ENCODE data around the gene CTTNBP2. TPM values are rescaled to one million over a fixed set of nuclear protein-coding genes. Genes with fewer than 3 reads are reported as not detected.

Gene CTTNBP2
- total RNA-seq, 1 experiment from 2014 or later = 17.6 TPM

GRCh38 chr7:117806011-117806410 is 67.2 kb downstream of the CTTNBP2 start:
- H3K79me2 ChIP-seq (ENCODE audit: insufficient read depth, low read length) = no peaks in the 10 kb centered on the region; the same call in 1 of the 2 replicates
- H3K14ac ChIP-seq (ENCODE audit: insufficient read depth, low read length) = no peak overlapping the region
- Mint-ChIP-seq H3K27me3 (ENCODE audit: low read depth) (no peaks in the 10 kb centered on the region), H3K36me3 (ENCODE audit: insufficient read depth in 1 of 3, low read depth in 3 of 3) (peaks cover 0 to 2% (median 0%) of the 10 kb centered on the region in 3 experiments; a peak in 2 of 7 replicates), H3K27ac (peak overlapping the region; percentile 8 to 73 (median 35); a peak in 2 of 7 replicates), H3K4me1 (peaks cover 36 to 43% of the 10 kb centered on the region in 2 experiments), H3K4me3 (no peak overlapping the region), H3K9me3 (no peaks in the 10 kb centered on the region)
- no peak overlapping the region for H2AFZ ChIP-seq (ENCODE audit: low read length)
- no peak overlapping the region for H3K18ac ChIP-seq (ENCODE audit: insufficient read length, low read depth, low read length)
- no peak overlapping the region for H2BK15ac ChIP-seq (ENCODE audit: low read depth, low read length)
- no peaks in the 10 kb centered on the region for H3K9me3 ChIP-seq (ENCODE audit: control insufficient read depth, low read depth, low read length)
- H3K23ac ChIP-seq (ENCODE audit: insufficient read length, low read depth, low read length) = no peak overlapping the region
- no peak overlapping the region for H3K4me2 ChIP-seq (ENCODE audit: insufficient read depth, insufficient read length, low read length)
- H3T11ph ChIP-seq (ENCODE audit: low read length) = no peak overlapping the region
- H3K27ac ChIP-seq (ENCODE audit: insufficient read length, low read depth, low read length) = no peak overlapping the region
- no peaks in the 10 kb centered on the region for H3K79me1 ChIP-seq (ENCODE audit: insufficient read depth, low read depth, low read length, poor library complexity, severe bottlenecking)
- no peaks in the 10 kb centered on the region for H3K23me2 ChIP-seq (ENCODE audit: insufficient read length, low read depth, low read length, poor library complexity, severe bottlenecking)
- WGBS (ENCODE audit: extremely low coverage, insufficient read length, low lambda C conversion rate) = no CpG with 5 or more reads among the region's 5 CpGs
- no peak for TF ChIP-seq CTCF (conservative IDR thresholded peaks at IDR 0.05)
- H4K8ac ChIP-seq (replicated peaks; ENCODE audit: insufficient read length, low read depth, low read length) = no peak overlapping the region
- no peak overlapping the region for H2BK20ac ChIP-seq (ENCODE audit: low read depth, low read length, poor library complexity, severe bottlenecking)
- no peak overlapping the region for H2BK12ac ChIP-seq (ENCODE audit: insufficient read length, low read depth, low read length)
- no peak overlapping the region for H3K4ac ChIP-seq (ENCODE audit: low read depth, low read length)
- H2BK5ac ChIP-seq (ENCODE audit: insufficient read length, low read length) = no peak overlapping the region
- H2BK120ac ChIP-seq (ENCODE audit: low read depth, low read length, poor library complexity, severe bottlenecking) = no peak overlapping the region
- no peak overlapping the region for H4K5ac ChIP-seq (ENCODE audit: insufficient read length, low read depth, low read length)
- H4K91ac ChIP-seq (ENCODE audit: insufficient read length, low read depth, low read length) = no peak overlapping the region
- H3K27me3 ChIP-seq (ENCODE audit: insufficient read depth, low read length) = no peaks in the 10 kb centered on the region
- no peak for DNase-seq
- H3K4me1 ChIP-seq (ENCODE audit: insufficient read depth, low read length) = peaks cover 13% of the 10 kb centered on the region; the same call in 1 of the 2 replicates
- no peaks in the 10 kb centered on the region for H4K20me1 ChIP-seq (ENCODE audit: control insufficient read depth, insufficient read depth, insufficient read length)
- no peak overlapping the region for H2AK5ac ChIP-seq (ENCODE audit: insufficient read length, low read length)
- no peak overlapping the region for H3K9ac ChIP-seq (ENCODE audit: extremely low read depth, insufficient read length, low read length)
- no peak overlapping the region for H3K56ac ChIP-seq (ENCODE audit: insufficient read length, low read depth, low read length)
